GM18858 (cell line): ENCODE measurements around the gene UBE3B.

ENCODE experiments used
- ATAC-seq: cut with Tn5 transposase; IDR thresholded peaks from one replicate; pipeline ENCODE4 v1.9.1; 2021; ENCODE audit not compliant: unreplicated experiment

Gene UBE3B

GRCh38 chr12:109494348-109494881 is 17.0 kb downstream of the UBE3B start:
- ATAC-seq, result no peak

GRCh38 chr12:109495012-109495411 is 17.6 kb downstream of the UBE3B start:
- no peak for ATAC-seq

- ATAC-seq, result no peak
These were observed 18.9 kb downstream of the UBE3B start for GRCh38 chr12:109496306-109496705.

GRCh38 chr12:109497675-109498074 is 20.2 kb downstream of the UBE3B start:
- ATAC-seq, result no peak

GRCh38 chr12:109500406-109501185 is 23.2 kb downstream of the UBE3B start:
- ATAC-seq, result no peak

GRCh38 chr12:109501299-109501698 is 23.9 kb downstream of the UBE3B start:
- no peak for ATAC-seq

GRCh38 chr12:109502332-109502731 is 24.9 kb downstream of the UBE3B start:
- ATAC-seq, result no peak

- ATAC-seq, result no peak
These were observed 26.2 kb downstream of the UBE3B start for GRCh38 chr12:109503611-109504010.

GRCh38 chr12:109504068-109504467 is 26.6 kb downstream of the UBE3B start:
- no peak for ATAC-seq

- no peak for ATAC-seq
These were observed 32.8 kb downstream of the UBE3B start for GRCh38 chr12:109510196-109510595.

- no peak for ATAC-seq
These were observed 35.2 kb downstream of the UBE3B start for GRCh38 chr12:109512608-109513007.

GRCh38 chr12:109513051-109513450 is 35.6 kb downstream of the UBE3B start:
- no peak for ATAC-seq

- no peak for ATAC-seq
These were observed 36.5 kb downstream of the UBE3B start for GRCh38 chr12:109513977-109514376.

GRCh38 chr12:109517619-109518018 is 40.2 kb downstream of the UBE3B start:
- ATAC-seq, result no peak

- ATAC-seq, result no peak
These were observed 41.6 kb downstream of the UBE3B start for GRCh38 chr12:109518820-109519665.

GRCh38 chr12:109519787-109520186 is 42.4 kb downstream of the UBE3B start:
- no peak for ATAC-seq

GRCh38 chr12:109521831-109522230 is 44.4 kb downstream of the UBE3B start:
- no peak for ATAC-seq

- ATAC-seq, result no peak
These were observed 45.6 kb downstream of the UBE3B start for GRCh38 chr12:109523071-109523470.

GRCh38 chr12:109523504-109523903 is 46.1 kb downstream of the UBE3B start:
- ATAC-seq, result no peak

GRCh38 chr12:109524466-109525278 is 47.2 kb downstream of the UBE3B start:
- no peak for ATAC-seq

GRCh38 chr12:109525279-109525585 is 47.8 kb downstream of the UBE3B start:
- ATAC-seq, result no peak
